GM12875 (cell line): ENCODE data around the gene FADS2.

Experiments
- H3K4me3 ChIP-seq: one replicate; pipeline ENCODE4 v1.5.1; 2011; ENCODE audit warnings: low read depth, low read length, control low read depth
- TF ChIP-seq, protein P1 (sequence below): IDR thresholded peaks from 2 replicates; pipeline ENCODE4 v1.5.1; 2011; ENCODE audit warnings: low read depth, mild to moderate bottlenecking, control low read depth, inconsistent platforms, low read length, moderate library complexity, borderline replicate concordance; ENCODE audit not compliant: insufficient read depth

The FADS2 gene

DNA sequence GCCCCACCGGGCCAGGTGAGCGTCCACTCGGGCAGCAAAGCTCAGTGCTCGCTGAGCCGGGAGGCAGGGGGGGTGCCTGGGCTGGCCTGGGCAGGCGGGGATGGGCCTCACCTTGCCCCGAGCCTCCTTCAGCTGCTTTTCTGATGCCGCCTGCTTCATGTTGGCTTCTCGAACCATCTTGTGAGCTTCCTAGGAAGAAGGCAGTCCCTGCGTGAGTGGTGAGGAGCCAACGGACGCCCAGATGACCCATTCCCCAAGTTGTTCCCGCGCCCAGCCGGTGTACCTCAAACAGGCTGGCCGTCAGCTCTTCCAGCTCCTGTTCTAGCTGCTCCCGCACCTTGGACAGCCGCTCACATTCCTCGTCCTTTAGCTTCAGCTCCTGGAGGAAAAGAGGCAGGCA is 79.2 kb downstream of the FADS2 start:
- TF ChIP-seq, protein P1, sequence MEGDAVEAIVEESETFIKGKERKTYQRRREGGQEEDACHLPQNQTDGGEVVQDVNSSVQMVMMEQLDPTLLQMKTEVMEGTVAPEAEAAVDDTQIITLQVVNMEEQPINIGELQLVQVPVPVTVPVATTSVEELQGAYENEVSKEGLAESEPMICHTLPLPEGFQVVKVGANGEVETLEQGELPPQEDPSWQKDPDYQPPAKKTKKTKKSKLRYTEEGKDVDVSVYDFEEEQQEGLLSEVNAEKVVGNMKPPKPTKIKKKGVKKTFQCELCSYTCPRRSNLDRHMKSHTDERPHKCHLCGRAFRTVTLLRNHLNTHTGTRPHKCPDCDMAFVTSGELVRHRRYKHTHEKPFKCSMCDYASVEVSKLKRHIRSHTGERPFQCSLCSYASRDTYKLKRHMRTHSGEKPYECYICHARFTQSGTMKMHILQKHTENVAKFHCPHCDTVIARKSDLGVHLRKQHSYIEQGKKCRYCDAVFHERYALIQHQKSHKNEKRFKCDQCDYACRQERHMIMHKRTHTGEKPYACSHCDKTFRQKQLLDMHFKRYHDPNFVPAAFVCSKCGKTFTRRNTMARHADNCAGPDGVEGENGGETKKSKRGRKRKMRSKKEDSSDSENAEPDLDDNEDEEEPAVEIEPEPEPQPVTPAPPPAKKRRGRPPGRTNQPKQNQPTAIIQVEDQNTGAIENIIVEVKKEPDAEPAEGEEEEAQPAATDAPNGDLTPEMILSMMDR, result no peak
- no peak overlapping the region for H3K4me3 ChIP-seq

DNA sequence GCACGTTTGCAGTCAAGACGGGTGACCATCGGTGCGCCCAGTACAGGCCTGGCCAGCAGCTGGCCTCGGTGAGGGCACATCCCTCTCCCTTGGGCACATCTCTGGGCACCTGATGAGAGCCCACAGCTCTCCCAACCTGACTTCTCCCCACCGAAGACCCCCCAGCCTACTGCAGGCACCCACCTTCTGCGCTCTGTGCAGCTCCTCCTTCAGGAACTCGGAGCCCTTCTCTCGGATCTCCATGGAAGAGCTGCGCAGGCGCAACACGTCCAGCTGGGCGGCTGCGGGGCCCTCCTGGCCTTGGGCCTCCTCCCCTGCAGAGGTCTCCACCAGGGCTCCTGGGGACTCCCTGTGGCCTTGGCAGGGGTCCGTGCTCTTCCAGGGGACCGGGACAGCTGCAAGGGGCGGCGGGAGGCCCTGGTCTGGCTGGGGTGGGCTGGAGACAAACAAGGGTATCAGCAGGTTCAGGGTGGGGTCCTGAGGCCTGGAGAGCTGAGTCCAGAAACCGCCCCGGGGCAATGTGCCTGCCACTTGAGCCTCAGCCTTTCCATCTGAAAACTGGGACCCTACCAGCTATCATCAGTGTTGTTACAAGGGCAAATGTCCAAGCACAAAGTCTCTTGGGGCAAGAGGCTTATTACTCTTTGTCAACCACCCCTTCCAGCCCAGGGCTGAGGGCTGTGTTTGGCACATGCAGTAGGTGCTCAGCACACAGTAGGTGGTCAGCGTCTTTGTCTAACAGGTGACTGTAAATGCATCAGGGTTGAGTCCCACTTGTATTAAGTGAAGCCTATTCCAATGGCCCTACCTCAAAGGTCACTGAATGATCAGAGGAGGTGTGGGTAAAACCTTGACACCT is 80.0 kb downstream of the FADS2 start:
- TF ChIP-seq, protein P1, result no peak
- no peak overlapping the region for H3K4me3 ChIP-seq

DNA sequence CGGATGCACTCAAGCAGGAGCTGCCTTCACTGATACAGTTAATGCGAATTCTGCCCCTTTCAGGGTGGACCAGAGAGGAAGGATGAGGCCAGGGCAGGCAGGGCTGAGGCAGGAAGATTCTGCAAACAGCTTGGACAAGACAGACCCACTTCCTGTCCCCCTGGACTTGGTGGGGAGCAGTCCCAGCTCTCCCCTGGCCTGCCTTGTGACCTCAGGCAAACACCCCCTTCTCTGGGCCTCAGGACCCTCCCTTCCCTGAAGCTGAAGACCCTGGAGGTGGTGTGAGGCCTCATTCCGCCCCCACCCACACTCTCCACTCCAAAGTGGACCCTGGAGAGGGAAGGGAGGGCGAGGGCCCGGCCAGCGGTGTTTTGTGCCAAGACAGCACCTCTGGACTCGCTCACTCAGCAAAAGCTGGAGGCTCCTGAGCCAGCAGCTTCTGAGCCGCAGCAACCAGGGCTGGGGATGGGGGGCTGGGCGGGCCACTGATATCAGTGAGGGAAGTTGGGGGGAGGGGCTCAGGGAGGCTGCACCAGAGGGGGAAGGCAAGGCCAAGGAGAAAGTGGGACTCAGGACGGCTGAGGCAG is 80.7 kb downstream of the FADS2 start:
- TF ChIP-seq, protein P1, result no peak
- H3K4me3 ChIP-seq, result no peak overlapping the region

DNA sequence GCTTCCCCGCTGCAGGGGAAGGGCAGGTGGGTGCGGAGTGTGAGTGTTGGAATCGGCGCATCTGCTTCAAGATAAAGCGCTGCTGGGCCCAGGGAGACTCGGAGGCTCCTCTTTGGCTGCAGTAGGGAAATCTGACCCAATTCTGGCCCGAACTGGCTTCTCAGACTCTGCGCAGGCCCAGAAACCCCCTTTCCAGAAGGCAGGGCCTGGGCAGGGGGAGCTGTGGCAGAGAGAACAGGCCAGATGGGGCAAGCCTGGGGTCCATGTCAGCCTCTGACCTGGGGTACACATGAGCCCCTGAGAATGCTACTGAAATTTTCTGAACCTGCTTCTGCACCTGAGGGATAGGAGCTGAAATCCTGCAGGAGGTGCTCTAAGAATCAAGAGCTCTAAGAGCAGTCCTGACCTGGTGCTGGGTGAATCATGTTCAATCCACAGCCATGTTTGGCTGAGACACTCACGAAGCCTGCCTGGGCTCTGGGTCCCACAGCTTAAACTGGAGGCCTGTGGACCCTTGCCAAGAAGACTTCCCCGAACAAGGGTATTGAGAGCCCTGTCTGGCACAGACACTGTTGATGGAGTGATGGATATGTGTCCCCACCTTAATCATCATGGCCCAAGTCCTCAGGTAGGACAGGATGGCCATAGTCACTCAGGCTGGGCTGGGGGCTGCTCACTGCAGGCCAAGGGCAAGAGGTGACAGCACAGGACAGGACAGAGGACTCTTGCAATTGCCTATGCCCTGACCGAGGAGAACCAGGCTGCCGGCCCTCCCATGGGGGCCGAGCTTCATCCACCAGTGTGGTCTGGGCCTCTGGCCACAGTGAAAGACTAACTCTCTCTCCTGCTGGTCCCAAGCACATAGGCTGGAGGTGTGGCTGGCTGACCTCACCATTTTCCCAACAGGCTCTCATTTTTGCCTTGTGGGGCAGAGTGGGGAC is 82.4 kb downstream of the FADS2 start:
- TF ChIP-seq, protein P1, result no peak
- H3K4me3 ChIP-seq, result no peak overlapping the region

DNA sequence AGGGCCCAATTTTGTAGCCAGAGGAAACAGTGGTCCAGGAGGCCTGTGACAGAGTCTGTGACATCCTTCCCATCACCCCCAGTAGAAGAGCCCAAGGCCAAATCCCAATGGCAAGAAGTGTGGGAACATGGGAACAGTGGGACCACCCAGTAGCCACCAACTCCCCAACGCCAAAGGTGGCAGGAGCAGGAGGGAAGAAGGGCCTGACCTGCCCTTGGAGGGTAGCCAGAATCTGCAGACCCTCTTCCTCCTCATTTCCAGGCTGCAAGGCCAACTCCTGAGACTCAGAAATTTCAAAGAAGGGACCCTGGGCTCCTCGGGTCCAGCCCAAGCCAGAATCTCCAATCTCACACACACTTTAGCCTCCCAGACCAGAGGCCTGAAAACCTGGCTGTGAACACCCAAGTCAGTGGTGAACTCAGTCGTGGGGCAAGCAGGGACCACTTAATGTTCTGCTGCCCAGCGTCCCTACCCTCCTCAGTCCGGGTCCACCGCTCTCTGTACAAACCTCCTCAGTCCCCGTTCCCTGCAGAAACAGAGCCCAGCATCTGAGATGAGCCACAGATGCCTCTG is 83.1 kb downstream of the FADS2 start:
- H3K4me3 ChIP-seq, result no peak overlapping the region
- TF ChIP-seq, protein P1, result no peak

DNA sequence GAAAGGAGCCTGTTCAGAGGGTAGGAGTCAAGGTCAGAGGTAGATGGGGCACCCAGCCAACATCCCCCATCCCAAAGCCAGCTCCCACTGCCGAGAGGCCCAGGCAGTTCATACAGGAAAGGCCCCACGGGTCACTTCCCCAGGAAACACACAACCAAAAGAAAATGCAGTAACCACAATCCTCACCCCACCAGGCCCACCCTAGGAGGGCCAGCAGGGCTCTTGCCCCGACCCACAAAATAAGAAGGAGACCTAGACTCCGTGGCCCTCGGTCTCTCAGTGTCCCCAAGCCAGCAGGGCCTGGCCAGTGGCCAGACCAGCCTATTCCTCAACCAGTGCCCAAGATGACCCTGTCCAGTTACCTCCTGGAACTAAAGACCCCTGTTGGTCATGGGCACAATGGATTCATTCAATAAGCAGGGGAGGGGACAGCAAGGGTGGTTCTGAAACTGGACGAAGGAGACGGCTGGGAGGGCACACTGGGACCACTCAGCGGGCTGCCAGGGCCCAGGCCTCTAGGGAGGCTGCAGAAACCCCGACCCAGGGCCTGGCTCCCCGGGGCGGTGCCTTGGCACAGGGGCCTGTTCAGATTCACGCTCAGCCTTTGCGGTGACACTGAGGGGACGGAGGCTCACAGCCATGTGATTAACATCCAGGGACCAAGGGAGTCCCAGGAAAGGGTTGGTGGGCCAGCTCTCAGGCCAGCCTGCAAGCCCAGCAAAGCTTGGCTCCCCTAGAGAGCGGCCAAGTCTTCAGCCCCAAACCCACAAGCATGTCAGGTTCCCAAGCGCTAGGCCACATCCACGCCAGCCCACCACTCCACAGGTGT is 83.8 kb downstream of the FADS2 start:
- TF ChIP-seq, protein P1, result no peak
- no peak overlapping the region for H3K4me3 ChIP-seq
